ENCODE measurements around the gene EPHB6. TPM values are rescaled to one million over a fixed set of nuclear protein-coding genes. Genes with fewer than 3 reads are reported as not detected.

Gene EPHB6
- total RNA-seq, 1 experiment from 2014 or later = 12.6 TPM

- no peak overlapping the region for H2AFZ ChIP-seq (ENCODE audit: low read depth, low read length, poor library complexity, severe bottlenecking)
- intact Hi-C loops (cut with micrococcal nuclease) = no loop called here
- H4K20me1 ChIP-seq (ENCODE audit: insufficient read depth) = no peaks in the 10 kb centered on the region
- DNase-seq (ENCODE audit: low read depth, low spot score) (no peak), ATAC-seq (no peak)
- peaks cover 0 to under 1% of the 10 kb centered on the region in 2 experiments; a peak in 2 of 4 replicates for H3K4me1 ChIP-seq (ENCODE audit: control insufficient read depth in 1 of 2, insufficient read depth in 2 of 2, low read length in 2 of 2)
- H3K9me2 ChIP-seq (ENCODE audit: insufficient read depth) = no peaks in the 10 kb centered on the region
- 0 out of 2 replicates have a peak, but pooled peaks cover 14% of the 10 kb centered on the region for H3K27me3 ChIP-seq (ENCODE audit: insufficient read depth, low read length)
- BruUV-seq (replicated peaks) = no TSS peak
- CTCF ChIA-PET = no interaction called here
- RAD21 ChIA-PET (ENCODE audit: low non-redundant PET in 1 of 2, low total read pairs in 2 of 2, uncharacterized antibody in 2 of 2, unreplicated experiment in 2 of 2) = no interaction called here
- H3K9ac ChIP-seq (ENCODE audit: low read length) = no peak overlapping the region
- POLR2A ChIA-PET = no interaction called here
- H3K27ac ChIP-seq (ENCODE audit: low read depth, low read length) = no peak overlapping the region
- no peak overlapping the region for H3K4me3 ChIP-seq (replicated peaks in 1 of 2; ENCODE audit: low read depth in 1 of 2, low read length in 2 of 2)
- no peak overlapping the region for H3K4me2 ChIP-seq (ENCODE audit: low read length)
- no peaks in the 10 kb centered on the region; a peak in 2 of 4 replicates for H3K9me3 ChIP-seq (ENCODE audit: control insufficient read depth in 1 of 2, insufficient read depth in 1 of 2, low read depth in 1 of 2, low read length in 2 of 2)
- H3K36me3 ChIP-seq (ENCODE audit: control insufficient read depth in 1 of 2, insufficient read depth in 2 of 2, low read length in 2 of 2) = no peaks in the 10 kb centered on the region
- TF ChIP-seq SIN3A (IDR thresholded peaks at IDR 0.05; ENCODE audit: low read depth) = no peak
- no peak for TF ChIP-seq ELF1 (IDR thresholded peaks at IDR 0.05; ENCODE audit: borderline replicate concordance, low read depth)
- TF ChIP-seq REST (IDR thresholded peaks at IDR 0.05; ENCODE audit: low read depth) = no peak
- TF ChIP-seq ATF3 (IDR thresholded peaks at IDR 0.05) = no peak
- no peak for TF ChIP-seq CEBPB (IDR thresholded peaks at IDR 0.05; ENCODE audit: low read depth)
- no peak for TF ChIP-seq ZBTB33 (IDR thresholded peaks at IDR 0.05; ENCODE audit: extremely low read depth, insufficient replicate concordance, low read length)
- TF ChIP-seq JUND (IDR thresholded peaks at IDR 0.05) = no peak
- no peak for TF ChIP-seq CTCF (IDR thresholded peaks at IDR 0.05 in 2 of 3, conservative IDR thresholded peaks at IDR 0.05 in 1 of 3; ENCODE audit: borderline replicate concordance in 1 of 3, insufficient read depth in 1 of 3, low read depth in 2 of 3, low read length in 2 of 3)
- no peak for TF ChIP-seq YY1 (IDR thresholded peaks at IDR 0.05; ENCODE audit: extremely low read depth, insufficient replicate concordance, low read depth, low read length)
- no peak for TF ChIP-seq SP1 (IDR thresholded peaks at IDR 0.05; ENCODE audit: low read depth)
- no peak for TF ChIP-seq MAX (IDR thresholded peaks at IDR 0.05)
- no peak for TF ChIP-seq POLR2AphosphoS5 (IDR thresholded peaks at IDR 0.05; ENCODE audit: low read depth, low read length)
- H3K79me2 ChIP-seq (ENCODE audit: insufficient read depth, low read length) = no peaks in the 10 kb centered on the region
These were observed 32.2 kb upstream of the EPHB6 start for GRCh38 chr7:142822714-142823113.
